Testis (tissue), 5 donors: Measurements from ENCODE around the gene LORICRIN. TPM values are rescaled to one million over a fixed set of nuclear protein-coding genes. Genes with fewer than 3 reads are reported as not detected.
A peak's percentile ranks its signal among the peaks of the same experiment; 100 is the strongest.

Experiments used
- DNase-seq: peaks from one replicate; pipeline ENCODE4 v3.0.0-alpha.2; 2019
- H3K27ac ChIP-seq, 2 donors: fragments of 200-600 bp; sonication (generic); one replicate each; pipeline ENCODE4 v1.5.1; 2019
- H3K27me3 ChIP-seq: fragments of 200-600 bp; sonication (generic); one replicate; pipeline ENCODE4 v1.5.1; 2019
- H3K36me3 ChIP-seq: fragments of 200-600 bp; sonication (generic); one replicate; pipeline ENCODE4 v1.5.1; 2017; ENCODE audit warnings: low read depth; ENCODE audit errors: missing control alignments
- H3K4me1 ChIP-seq: fragments of 200-600 bp; sonication (generic); one replicate; pipeline ENCODE4 v1.5.1; 2019
- H3K4me3 ChIP-seq, 2 donors: fragments of 200-600 bp; sonication (generic); one replicate each; pipeline ENCODE4 v1.5.1; 2017 to 2019
- H3K9me3 ChIP-seq: fragments of 200-600 bp; sonication (generic); one replicate; pipeline ENCODE4 v1.5.1; 2017
- POLR2A ChIP-seq: fragments of 450-650 bp; IDR thresholded peaks from one replicate; pipeline ENCODE4 v1.6.1; 2017; ENCODE audit warnings: antibody characterized with exemption, mild to moderate bottlenecking, moderate library complexity
- WGBS, 2 donors: methylation state at CpG; one replicate each; pipeline ENCODE4 v1.1.5; 2018; 5-methylcytosine and 5-hydroxymethylcytosine counted together
- intact Hi-C: fragments of 100-400 bp; cut with DNase I; formaldehyde crosslinking; loops from one replicate; pipeline ENCODE4 v1.15.1; 2023; ENCODE audit warnings: low total_unique reads
- long read RNA-seq, 2 donors: transcript quantifications; one replicate each; lab custom pipeline, GENCODE V29; 2026
- polyA plus RNA-seq: library from polyadenylated mRNA; stranded (reverse); fragments of 350-450 nt; fragmentation: Illumina TruSeq; extraction: RNeasy Lipid Tissue Mini Kit (QIAGEN cat#74804); gene quantifications from one replicate; pipeline ENCODE4 v1.2.3, GENCODE V29; 2014; ENCODE audit warnings: low read depth, low replicate concordance; ENCODE audit not compliant: insufficient read depth
- total RNA-seq, 2 donors: library from RNA; depleted of rRNA; stranded (reverse); fragments of >200 nt; gene quantifications; one replicate each; pipeline ENCODE4 v1.2.3, GENCODE V29; 2016
- TF ChIP-seq, protein P1 (sequence below), 3 experiments: fragments of 450-650 bp in 2 of 3; fragments of 200-600 bp in 1 of 3; sonication (generic) in 1 of 3; IDR thresholded peaks; one replicate each; pipeline ENCODE4 v1.5.1; 2016 to 2019; ENCODE audit warnings: antibody characterized with exemption in 3 of 3, mild to moderate bottlenecking in 2 of 3, moderate library complexity in 1 of 3

The LORICRIN gene, protein sequence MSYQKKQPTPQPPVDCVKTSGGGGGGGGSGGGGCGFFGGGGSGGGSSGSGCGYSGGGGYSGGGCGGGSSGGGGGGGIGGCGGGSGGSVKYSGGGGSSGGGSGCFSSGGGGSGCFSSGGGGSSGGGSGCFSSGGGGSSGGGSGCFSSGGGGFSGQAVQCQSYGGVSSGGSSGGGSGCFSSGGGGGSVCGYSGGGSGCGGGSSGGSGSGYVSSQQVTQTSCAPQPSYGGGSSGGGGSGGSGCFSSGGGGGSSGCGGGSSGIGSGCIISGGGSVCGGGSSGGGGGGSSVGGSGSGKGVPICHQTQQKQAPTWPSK
- total RNA-seq (under 1 TPM; 0.25 to 0.31 TPM), polyA plus RNA-seq (not detected)
- long read RNA-seq, donor 1: 0 reads
- long read RNA-seq, donor 2: 0 reads

DNA sequence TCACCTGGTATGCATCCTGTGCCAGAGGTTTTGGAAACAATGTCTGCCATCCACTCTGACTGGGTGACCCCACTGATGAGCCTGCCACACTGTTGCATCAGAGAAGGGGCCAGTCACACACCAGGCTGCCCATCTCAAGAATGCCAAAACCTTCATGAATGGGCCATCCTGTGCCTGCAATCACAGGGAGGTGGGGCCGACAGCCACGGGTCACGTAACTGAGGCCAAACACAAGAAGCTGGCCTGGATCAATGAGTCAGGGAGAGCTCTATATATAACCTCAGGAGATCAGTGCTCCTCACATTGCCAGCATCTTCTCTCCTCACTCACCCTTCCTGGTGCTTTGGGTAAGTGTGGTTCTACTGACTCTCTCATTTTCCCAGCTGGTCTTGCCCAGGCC is at the start of gene LORICRIN:
LORICRIN (plus strand) TSS at position 301 of the 400 bp plus-strand sequence. CDS start 1,263 bp downstream, outside the sequence.
- peak within 1 kb of the TSS in 1 of 2 donors; percentile 50 for H3K4me3 ChIP-seq
- no peak for DNase-seq
- 91% methylated on average over 3 of the region's 3 CpGs; no CpG with 5 or more reads in 1 of the 2 donors for WGBS, 2 donors
- peaks cover 5% of the 10 kb centered on the region for H3K4me1 ChIP-seq
- H3K27me3 ChIP-seq: no peaks in the 10 kb centered on the region
- no peak within 1 kb of the TSS for H3K27ac ChIP-seq
- intact Hi-C loops: no loop called here
- no peaks in the 10 kb centered on the region for H3K9me3 ChIP-seq
- TF ChIP-seq, protein P1, sequence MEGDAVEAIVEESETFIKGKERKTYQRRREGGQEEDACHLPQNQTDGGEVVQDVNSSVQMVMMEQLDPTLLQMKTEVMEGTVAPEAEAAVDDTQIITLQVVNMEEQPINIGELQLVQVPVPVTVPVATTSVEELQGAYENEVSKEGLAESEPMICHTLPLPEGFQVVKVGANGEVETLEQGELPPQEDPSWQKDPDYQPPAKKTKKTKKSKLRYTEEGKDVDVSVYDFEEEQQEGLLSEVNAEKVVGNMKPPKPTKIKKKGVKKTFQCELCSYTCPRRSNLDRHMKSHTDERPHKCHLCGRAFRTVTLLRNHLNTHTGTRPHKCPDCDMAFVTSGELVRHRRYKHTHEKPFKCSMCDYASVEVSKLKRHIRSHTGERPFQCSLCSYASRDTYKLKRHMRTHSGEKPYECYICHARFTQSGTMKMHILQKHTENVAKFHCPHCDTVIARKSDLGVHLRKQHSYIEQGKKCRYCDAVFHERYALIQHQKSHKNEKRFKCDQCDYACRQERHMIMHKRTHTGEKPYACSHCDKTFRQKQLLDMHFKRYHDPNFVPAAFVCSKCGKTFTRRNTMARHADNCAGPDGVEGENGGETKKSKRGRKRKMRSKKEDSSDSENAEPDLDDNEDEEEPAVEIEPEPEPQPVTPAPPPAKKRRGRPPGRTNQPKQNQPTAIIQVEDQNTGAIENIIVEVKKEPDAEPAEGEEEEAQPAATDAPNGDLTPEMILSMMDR (IDR thresholded peaks at IDR 0.05): no peak
- no peak for TF ChIP-seq POLR2A
- no peaks in the 10 kb centered on the region for H3K36me3 ChIP-seq

DNA sequence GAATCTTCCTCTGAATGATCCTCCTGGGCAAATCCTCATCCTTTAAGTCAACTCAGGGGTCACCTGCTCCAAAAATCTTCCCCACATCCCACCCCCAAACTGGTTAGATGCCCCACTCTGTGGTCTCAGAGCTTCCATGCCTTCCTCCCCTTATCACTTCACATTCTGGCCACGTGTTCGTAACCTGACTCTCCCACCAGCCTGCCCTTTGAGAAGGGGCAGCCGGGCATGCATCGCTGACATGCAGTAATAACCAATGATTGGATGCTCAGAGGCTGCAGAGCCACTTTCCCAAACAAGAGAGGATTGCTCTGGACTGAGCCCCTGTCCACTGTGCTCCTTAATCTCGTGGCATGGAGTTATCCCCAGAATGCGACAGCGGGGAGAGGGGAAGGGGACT is 49.3 kb upstream of the LORICRIN start:
- TF ChIP-seq POLR2A: no peak
- Histone ChIP-seq H3K4me3 (no peak overlapping the region), H3K36me3 (no peaks in the 10 kb centered on the region), H3K4me1 (no peaks in the 10 kb centered on the region), H3K9me3 (no peaks in the 10 kb centered on the region), H3K27me3 (no peaks in the 10 kb centered on the region), H3K27ac (no peak overlapping the region)
- WGBS, 2 donors: 55 to 60% methylated on average over 4 to 7 of the region's 7 CpGs
- intact Hi-C loops: no loop called here
- DNase-seq: no peak

DNA sequence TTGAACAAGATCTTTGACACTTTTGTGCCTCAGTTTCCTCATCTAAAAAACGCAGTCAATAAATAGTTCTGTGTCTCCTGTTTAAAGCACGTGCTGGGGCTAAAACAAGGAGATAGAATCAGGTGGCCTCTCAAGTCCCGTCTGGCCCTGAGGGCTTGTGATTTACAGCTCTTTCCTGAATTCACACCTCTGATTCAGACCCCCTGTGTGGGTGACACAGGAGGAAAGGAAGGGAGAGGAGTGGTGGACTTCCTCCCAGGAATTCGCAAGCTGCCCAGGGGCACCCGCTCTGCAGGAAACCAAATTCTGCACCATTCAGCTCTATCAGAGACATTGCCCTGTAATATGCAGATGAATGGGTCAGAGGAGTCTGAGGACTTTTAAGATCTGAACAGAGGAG is 47.3 kb upstream of the LORICRIN start:
- no peaks in the 10 kb centered on the region for H3K36me3 ChIP-seq
- intact Hi-C loops: no loop called here
- H3K4me1 ChIP-seq: no peaks in the 10 kb centered on the region
- no peak overlapping the region for H3K4me3 ChIP-seq
- 73 to 75% methylated on average over 5 of the region's 5 CpGs for WGBS, 2 donors
- no peaks in the 10 kb centered on the region for H3K9me3 ChIP-seq
- no peak for DNase-seq
- TF ChIP-seq, protein P1 (IDR thresholded peaks at IDR 0.05): no peak
- no peak for TF ChIP-seq POLR2A
- H3K27ac ChIP-seq: no peak overlapping the region
- no peaks in the 10 kb centered on the region for H3K27me3 ChIP-seq

DNA sequence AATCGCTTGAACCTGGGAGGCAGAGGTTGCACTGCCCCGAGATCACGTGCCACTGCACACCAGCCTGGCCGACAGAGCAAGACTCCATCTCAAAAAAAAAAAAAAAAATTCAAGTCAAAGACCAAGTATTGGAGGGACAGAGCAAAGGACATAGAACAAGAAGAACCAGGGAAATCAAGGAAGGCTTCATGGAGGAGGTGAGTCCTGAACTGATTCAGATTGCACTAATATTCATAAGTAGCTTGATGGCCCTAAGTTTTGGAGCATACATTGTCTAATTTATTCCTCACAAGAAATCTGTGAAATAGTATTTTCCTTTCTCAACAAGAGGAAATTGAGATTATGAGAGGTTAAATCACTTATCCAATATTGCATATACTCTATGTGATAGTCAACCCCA is 46.0 kb upstream of the LORICRIN start:
- no peak for DNase-seq
- WGBS, 2 donors: 94 to 100% methylated on average over 4 of the region's 4 CpGs
- Histone ChIP-seq H3K4me3 (no peak overlapping the region), H3K27me3 (no peaks in the 10 kb centered on the region), H3K27ac (no peak overlapping the region), H3K4me1 (no peaks in the 10 kb centered on the region), H3K9me3 (no peaks in the 10 kb centered on the region), H3K36me3 (no peaks in the 10 kb centered on the region)
- TF ChIP-seq, protein P1 (IDR thresholded peaks at IDR 0.05): no peak
- no peak for TF ChIP-seq POLR2A
- intact Hi-C loops: no loop called here

DNA sequence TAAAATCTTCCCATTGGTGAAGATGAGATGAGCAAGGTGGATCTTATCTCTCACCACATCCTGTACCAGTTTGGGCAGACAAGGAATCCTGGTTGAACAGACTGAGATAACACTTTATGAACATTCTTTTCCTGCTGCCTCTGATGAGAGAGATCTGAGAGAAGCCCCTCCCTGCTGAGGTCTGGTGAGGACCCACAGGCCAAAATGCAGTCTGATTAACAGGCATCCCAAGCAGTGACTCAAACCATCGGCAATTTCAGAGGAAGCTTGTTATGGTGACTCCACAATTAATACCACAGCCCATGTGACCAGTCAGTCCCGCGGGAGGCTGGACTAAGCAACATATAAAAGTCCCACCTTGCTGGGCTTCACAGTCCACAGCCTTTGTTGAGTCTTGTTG is 42.3 kb upstream of the LORICRIN start, which contains the start of gene PRR9:
PRR9 (plus strand) TSS at position 373 of the 400 bp plus-strand sequence. CDS start 561 bp downstream, outside the sequence.
- TF ChIP-seq, protein P1 (IDR thresholded peaks at IDR 0.05): no peak
- no peak for TF ChIP-seq POLR2A
- no peak within 1 kb of the TSS for H3K4me3 ChIP-seq
- no peak within 1 kb of the TSS for H3K27ac ChIP-seq
- H3K4me1 ChIP-seq: no peaks in the 10 kb centered on the region
- 77 to 93% methylated on average over 3 of the region's 3 CpGs for WGBS, 2 donors
- no peak for DNase-seq
- intact Hi-C loops: no loop called here
- H3K27me3 ChIP-seq: no peaks in the 10 kb centered on the region
- no peaks in the 10 kb centered on the region for H3K36me3 ChIP-seq
- H3K9me3 ChIP-seq: no peaks in the 10 kb centered on the region
